ENCODE results near the gene TUBB1.

Gene TUBB1

DNA sequence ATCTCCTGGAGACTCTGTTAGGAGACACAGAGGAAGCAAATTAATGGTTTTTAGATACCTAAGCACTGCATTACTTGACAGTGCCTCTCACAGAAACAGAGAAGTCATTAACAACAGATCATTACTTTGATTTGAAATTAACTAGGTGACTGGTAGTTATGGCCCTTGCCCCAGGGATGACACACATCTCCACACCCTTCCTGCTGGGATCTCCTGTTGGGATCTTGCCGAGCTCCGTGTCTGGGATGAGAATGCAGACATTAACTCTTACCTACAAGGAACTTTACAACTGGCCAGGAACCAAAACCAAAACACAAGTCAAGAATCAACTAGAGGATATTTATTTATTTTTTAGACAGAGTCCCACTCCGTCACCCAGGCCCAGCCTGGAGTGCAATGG is 25.6 kb downstream of the TUBB1 start:
- DNase-seq, result no peak

DNA sequence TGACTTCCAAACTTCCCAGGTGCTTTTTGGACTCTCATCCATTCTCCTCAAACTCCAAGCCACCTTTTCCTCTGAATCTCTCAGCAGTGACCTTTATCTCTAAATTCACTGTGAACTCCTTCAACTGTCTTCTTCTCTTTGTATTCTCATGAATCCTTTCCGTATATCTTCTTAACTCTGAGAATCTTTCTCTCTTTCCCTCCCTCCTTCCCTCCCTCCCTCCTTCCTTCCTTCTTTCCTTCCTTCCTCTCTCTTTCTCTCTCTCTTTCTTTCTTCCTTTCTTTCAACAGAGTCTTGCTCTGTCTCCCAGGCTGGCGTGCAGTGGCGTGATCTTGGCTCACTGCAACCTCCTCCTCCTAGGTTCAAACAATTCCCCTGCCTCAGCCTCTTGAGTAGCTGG is 27.6 kb downstream of the TUBB1 start:
- DNase-seq, result no peak

GRCh38 chr20:59047938-59048680 is 28.9 kb downstream of the TUBB1 start:
- peak; percentile 52 for DNase-seq

DNA sequence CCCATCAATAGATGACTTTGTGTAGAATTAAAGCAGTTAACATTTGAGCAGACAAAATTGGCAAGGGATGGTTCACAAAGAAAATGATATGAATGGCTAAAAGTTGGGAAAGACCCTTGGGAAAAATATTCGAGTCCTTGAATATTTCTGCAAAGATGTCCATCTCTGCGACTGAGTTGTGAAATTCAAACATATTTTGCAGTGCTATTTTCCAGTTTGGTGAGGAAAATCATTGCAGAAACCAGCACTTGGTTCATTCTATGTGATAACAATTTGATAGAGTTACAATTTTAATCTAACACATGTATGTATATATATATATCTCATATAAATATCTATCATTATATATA is 29.4 kb downstream of the TUBB1 start:
- no peak for DNase-seq

DNA sequence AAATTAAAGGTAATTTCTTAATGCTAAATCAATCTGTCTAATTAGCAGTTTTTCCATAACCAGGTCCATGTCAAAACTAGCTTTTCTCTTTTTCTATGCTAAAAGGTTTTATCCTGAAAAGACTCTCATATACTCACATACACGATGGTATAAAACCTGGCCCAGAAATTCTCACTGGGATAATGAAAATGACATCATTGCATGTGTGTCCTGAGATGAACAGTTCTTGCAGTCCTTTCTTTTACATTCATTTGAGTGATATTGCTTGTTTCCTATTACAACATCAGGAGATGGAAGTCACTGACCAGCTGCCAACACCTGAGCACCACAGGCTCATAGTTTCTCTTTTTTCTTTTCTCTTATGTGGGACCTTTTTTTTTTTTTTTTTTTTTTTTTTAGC is 31.2 kb downstream of the TUBB1 start:
- DNase-seq, result no peak

DNA sequence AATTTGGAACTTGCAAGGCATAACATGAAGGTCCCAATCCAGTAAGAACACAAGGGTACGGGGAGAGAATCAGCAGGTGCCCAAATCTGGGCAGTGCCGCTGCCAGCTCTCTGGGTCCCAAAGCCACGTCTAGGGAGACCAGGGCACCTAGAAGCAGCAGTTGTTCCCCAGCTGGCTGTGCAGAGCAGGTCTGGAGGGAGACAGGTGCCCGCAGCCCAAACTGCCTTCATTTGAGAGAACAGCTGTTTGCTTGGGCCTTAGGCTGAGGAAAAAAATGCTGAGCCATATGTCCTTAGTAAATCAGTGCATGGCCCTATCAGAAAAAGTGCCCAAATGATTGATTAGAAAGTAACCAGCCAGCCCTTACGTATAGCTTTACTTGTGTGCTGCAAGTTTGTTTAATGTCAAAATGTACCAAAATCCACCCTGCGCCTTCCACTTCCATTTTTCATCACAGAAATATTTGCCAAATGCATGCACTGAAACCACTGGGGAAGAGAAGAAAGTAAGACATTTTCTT is 32.5 kb downstream of the TUBB1 start:
- no peak for DNase-seq

- DNase-seq, result no peak
These were observed 36.1 kb downstream of the TUBB1 start for GRCh38 chr20:59055302-59055701.

GRCh38 chr20:59062081-59062480 is 42.9 kb downstream of the TUBB1 start:
- no peak for DNase-seq

DNA sequence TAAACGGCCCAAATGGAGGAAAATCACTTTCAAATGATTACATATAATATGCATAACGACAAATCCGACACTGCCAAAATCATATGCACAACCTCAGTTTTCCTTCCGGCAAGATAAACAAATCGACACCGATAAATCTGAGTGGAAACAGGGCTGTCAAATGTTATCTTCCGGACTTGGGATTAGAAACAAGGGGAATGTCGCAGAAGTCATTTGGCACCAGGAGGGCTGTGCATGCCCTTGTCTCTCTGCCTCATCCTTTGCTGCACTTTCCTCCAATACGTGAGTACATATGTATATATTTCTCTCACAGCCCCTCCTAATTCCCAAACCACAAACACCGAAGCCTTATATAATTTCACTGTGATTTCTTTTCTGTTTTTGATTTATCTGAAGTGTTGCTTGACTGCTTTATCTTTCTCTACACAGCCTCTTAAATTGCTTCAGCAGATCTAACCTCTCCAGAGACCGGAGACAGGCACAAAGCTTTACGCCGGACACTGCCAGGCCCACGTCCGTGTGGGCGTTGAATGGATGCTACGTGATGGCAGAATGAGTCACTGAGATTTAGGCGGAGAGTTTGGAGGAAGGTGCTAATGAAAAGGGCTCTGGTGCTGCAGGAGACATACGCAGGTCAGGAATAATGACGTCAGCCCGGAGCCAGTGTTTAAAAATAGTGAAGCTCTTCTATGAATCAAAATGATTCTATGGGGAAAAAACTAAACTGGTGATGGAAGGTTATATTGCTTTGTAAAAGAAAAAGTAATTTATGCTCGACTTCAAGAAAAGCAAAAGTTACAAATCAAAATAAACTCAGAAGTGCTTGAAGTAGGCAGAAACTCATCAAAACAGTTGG is 44.4 kb downstream of the TUBB1 start:
- no peak for DNase-seq

GRCh38 chr20:59064214-59064722 is 45.0 kb downstream of the TUBB1 start:
- no peak for DNase-seq

GRCh38 chr20:59068534-59068933 is 49.3 kb downstream of the TUBB1 start:
- DNase-seq, result no peak

DNA sequence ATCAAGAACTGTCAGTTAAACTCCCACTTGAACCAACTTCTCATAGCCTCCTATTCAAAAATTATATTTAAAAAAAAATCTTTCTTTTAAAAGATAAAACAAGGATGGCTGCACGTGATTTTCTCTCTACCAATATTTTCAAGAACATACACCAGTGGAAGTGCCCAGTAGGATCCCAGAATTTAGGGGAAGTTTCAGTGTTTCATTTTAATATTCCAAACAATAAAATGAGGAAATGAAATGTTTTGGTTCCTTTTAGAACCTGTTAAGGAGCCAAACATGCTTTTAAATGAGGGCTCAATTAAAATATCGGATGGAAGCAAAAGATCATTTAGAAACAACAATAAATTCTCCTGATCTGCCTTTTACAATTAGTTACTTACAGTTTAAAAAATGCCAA is 49.8 kb downstream of the TUBB1 start:
- no peak for DNase-seq

DNA sequence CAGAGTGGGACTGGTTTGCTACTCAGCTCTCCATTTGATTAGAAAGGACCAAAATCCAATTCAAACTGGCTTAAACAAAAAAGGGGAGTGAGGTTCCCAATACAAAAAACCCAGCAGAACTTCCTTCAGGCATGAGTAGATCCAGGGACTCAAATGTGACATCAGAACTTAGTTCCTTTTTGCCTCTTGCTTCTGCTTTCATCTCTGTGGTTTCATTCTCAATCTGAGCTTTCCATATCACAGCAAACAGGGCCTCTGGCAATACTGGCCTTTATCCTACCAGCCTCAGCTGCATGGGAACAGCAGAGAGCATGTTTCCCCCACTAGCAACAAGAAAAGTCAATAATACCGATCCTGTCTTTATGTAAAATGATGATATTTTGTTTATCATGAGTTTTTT is 52.0 kb downstream of the TUBB1 start:
- no peak for DNase-seq

- DNase-seq, result no peak
These were observed 54.4 kb downstream of the TUBB1 start for GRCh38 chr20:59073582-59073981.

DNA sequence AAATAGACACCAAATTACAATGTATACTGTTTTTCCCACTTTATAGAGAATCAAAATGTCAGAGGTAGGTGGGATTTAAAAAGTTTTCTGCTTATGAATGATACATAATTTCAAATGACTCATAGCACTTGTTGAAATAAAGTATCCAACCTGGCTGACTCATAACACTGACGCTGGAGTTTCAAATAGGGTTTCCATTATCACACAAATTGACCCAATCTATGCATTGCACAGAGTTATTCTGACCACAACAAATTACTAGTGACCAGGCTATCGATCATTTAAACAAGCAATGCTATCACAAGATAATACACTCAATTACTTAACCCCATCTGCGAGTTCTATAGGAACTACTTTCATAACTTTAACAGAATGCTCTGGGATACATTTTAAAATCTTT is 55.2 kb downstream of the TUBB1 start:
- no peak for DNase-seq

DNA sequence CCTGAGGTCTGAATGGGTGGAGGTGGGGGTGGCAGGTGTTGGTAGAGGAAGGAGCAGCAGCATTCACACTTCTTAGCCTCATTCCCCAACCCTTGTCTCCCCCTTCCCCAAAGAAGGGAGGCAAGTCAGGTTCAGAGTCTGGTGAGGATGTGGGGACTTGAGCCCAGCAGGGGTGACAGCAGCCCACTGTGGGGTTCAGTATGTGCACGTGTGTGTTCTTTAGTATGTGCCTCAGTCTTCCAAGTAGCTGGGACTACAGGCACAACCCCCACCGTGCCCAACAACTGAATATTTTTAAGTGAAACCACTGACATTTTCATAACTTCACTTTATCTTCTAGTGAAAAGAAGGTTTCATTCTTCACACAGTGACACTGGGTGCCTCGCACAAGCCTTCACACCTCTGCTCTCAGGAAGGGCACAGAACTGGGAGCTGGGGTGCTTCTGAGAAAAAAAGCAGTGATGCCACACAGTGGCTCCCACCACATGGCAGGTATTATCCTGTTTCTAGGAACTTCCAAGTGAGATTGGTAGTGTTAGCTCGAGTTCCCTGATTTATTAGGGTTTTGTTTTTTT is 56.8 kb downstream of the TUBB1 start:
- peak; percentile 31 for DNase-seq
